HEK293T (cell line): ENCODE results near the gene ATP8A2.

Experiments
- ARNT ChIP-seq: fragments of 450-650 bp; IDR thresholded peaks from 2 replicates; pipeline ENCODE4 v1.6.1; 2017; ENCODE audit warnings: mild to moderate bottlenecking
- BHLHE40 ChIP-seq: fragments of 450-650 bp; IDR thresholded peaks from 2 replicates; pipeline ENCODE4 v1.6.1; 2016; ENCODE audit warnings: mild to moderate bottlenecking, moderate library complexity, borderline replicate concordance
- ELF4 ChIP-seq: fragments of 450-650 bp; IDR thresholded peaks from 2 replicates; pipeline ENCODE4 v1.6.1; 2017; ENCODE audit warnings: antibody characterized with exemption
- FOXA1 ChIP-seq: fragments of 450-650 bp; IDR thresholded peaks from 2 replicates; pipeline ENCODE4 v1.6.1; 2016; ENCODE audit warnings: mild to moderate bottlenecking
- FOXM1 ChIP-seq: fragments of 450-650 bp; IDR thresholded peaks from 2 replicates; pipeline ENCODE4 v1.6.1; 2017; ENCODE audit warnings: mild to moderate bottlenecking, borderline replicate concordance
- L3MBTL2 ChIP-seq: fragments of 450-650 bp; conservative IDR thresholded peaks from 2 replicates; pipeline ENCODE4 v1.6.1; 2016; ENCODE audit warnings: mild to moderate bottlenecking
- NFRKB ChIP-seq: fragments of 450-650 bp; IDR thresholded peaks from 2 replicates; pipeline ENCODE4 v1.6.1; 2016; ENCODE audit warnings: mild to moderate bottlenecking, moderate library complexity
- SUZ12 ChIP-seq: fragments of 450-650 bp; IDR thresholded peaks from 2 replicates; pipeline ENCODE4 v1.6.1; 2016; ENCODE audit warnings: mild to moderate bottlenecking

DNA sequence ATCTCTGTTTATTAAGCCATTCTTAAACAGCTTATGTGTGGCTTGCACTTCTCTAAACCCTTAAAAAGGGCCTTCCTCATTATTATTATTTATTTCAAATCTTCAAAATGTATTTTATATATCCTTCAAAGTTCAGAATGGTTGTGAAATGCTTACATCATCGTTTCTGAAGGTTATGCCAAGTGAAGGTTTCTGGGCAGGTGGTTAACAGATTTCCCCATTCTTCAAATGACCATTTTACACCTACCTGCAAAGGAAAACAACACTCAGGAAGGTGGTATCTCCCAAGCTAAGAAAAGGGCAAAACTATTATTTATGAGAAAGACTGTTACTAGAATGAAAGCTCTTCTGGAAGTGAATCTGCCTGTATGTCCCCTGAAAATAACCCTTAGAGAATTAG, 488.5 kb downstream of the ATP8A2 start:
- no peak for TF ChIP-seq NFRKB
- TF ChIP-seq FOXM1 = no peak
- no peak for TF ChIP-seq FOXA1
- TF ChIP-seq ARNT = no peak
- no peak for TF ChIP-seq BHLHE40
- TF ChIP-seq L3MBTL2 = no peak
- no peak for TF ChIP-seq SUZ12
- no peak for TF ChIP-seq ELF4
